Tibial nerve (tissue), 3 donors: Measurements from ENCODE around the gene SUSD2.

Experiments
- POLR2A ChIP-seq, 2 donors: fragments of 450-650 bp; IDR thresholded peaks; one replicate each; pipeline ENCODE4 v1.6.1; 2017; ENCODE audit warnings: antibody characterized with exemption in 2 of 2, mild to moderate bottlenecking in 2 of 2, moderate library complexity in 2 of 2
- TF ChIP-seq, protein P1 (sequence below), 5 experiments: fragments of 200-600 bp in 3 of 5; fragments of 450-650 bp in 2 of 5; sonication (generic) in 3 of 5; IDR thresholded peaks; one replicate each; pipeline ENCODE4 v1.5.1; 2016 to 2019; ENCODE audit warnings: antibody characterized with exemption in 5 of 5, mild to moderate bottlenecking in 3 of 5, moderate library complexity in 2 of 5

DNA sequence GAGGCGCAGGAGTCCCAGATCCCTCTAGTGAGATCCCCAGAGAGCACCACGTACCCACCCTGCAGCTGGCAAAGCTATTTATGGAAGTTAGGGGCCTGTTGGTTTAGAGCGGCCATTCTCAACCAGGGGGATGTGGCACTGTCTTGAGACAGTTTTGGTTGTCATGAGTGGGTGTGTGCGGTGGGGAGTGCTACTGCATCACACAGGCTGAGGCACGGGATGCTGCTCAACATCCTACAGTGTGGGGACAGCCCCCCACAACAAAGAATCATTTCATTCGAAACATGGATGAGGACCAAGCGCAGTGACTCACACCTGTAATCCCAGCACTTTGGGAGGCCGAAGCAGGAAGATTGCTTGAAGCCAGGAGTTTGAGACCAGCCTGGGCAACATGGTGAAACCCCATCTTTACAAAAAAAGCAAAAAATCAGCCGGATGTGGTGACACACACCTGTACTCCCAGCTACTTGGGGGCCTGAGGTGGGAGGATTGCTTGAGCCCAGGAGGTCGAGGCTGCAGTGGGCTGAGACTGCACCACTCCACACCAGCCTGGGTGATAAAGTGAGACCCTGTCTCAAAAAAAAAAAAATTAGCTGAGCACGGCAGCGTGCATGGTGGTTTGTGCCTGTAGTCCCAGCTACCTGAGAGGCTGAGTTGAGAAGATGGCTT lies 35.4 kb downstream of the SUSD2 start:
- TF ChIP-seq, protein P1, sequence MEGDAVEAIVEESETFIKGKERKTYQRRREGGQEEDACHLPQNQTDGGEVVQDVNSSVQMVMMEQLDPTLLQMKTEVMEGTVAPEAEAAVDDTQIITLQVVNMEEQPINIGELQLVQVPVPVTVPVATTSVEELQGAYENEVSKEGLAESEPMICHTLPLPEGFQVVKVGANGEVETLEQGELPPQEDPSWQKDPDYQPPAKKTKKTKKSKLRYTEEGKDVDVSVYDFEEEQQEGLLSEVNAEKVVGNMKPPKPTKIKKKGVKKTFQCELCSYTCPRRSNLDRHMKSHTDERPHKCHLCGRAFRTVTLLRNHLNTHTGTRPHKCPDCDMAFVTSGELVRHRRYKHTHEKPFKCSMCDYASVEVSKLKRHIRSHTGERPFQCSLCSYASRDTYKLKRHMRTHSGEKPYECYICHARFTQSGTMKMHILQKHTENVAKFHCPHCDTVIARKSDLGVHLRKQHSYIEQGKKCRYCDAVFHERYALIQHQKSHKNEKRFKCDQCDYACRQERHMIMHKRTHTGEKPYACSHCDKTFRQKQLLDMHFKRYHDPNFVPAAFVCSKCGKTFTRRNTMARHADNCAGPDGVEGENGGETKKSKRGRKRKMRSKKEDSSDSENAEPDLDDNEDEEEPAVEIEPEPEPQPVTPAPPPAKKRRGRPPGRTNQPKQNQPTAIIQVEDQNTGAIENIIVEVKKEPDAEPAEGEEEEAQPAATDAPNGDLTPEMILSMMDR (IDR thresholded peaks at IDR 0.05): no peak
- TF ChIP-seq POLR2A (IDR thresholded peaks at IDR 0.05): no peak
